Body of pancreas (tissue), 4 donors: ENCODE measurements around the gene ACTR1B. TPM values are rescaled to one million over a fixed set of nuclear protein-coding genes. Genes with fewer than 3 reads are reported as not detected.
"Not testable (repeated sequence)": the region's sequence is repeated elsewhere in the genome, so short reads cannot be mapped to it uniquely, and the experiment has no call there.

Source experiments
- ATAC-seq: fragments of 150-250 bp; one replicate; pipeline ENCODE4 v1.9.1; 2016
- DNase-seq, 4 donors: peaks; one replicate each; pipeline ENCODE4 v3.0.0-alpha.2; 2019
- H3K27ac ChIP-seq, 4 donors: fragments of 200-600 bp; sonication (generic); 1 replicate in 3 of 4; 2 replicates in 1 of 4; pipeline versions ENCODE4 v1.5.1 to v1.6.1; 2016 to 2019; ENCODE audit warnings: mild to moderate bottlenecking in 1 of 4, mixed read lengths in 1 of 4, moderate library complexity in 1 of 4
- H3K27me3 ChIP-seq, 2 donors: fragments of 200-600 bp; sonication (generic); one replicate each; pipeline ENCODE4 v1.6.0; 2016; ENCODE audit warnings: mild to moderate bottlenecking in 1 of 2
- H3K36me3 ChIP-seq, 2 donors: fragments of 200-600 bp; sonication (generic); replicated peaks in 1 of 2; 2 replicates each; pipeline ENCODE4 v1.5.1; 2016; ENCODE audit warnings: low read depth in 2 of 2; ENCODE audit not compliant: insufficient read depth in 1 of 2
- H3K4me1 ChIP-seq: fragments of 200-600 bp; sonication (generic); one replicate; pipeline ENCODE4 v1.6.0; 2016
- H3K4me3 ChIP-seq, 2 donors: fragments of 200-600 bp; sonication (generic); 1 replicate in 1 of 2; 2 replicates in 1 of 2; pipeline ENCODE4 v1.5.1; 2016 to 2019
- H3K9me3 ChIP-seq, 3 donors: fragments of 200-600 bp; sonication (generic); 1 replicate in 2 of 3; 2 replicates in 1 of 3; pipeline ENCODE4 v1.5.1; 2016
- CTCF ChIP-seq, 7 experiments: fragments of 450-650 bp in 4 of 7; fragments of 200-600 bp in 3 of 7; sonication (generic) in 3 of 7; IDR thresholded peaks; one replicate each; pipeline ENCODE4 v1.5.1; 2016 to 2019; ENCODE audit warnings: antibody characterized with exemption in 7 of 7
- POLR2A ChIP-seq, 3 donors: fragments of 450-650 bp; IDR thresholded peaks; one replicate each; pipeline ENCODE4 v1.6.1; 2016; ENCODE audit warnings: antibody characterized with exemption in 3 of 3, mild to moderate bottlenecking in 2 of 3
- WGBS, 2 donors: methylation state at CpG; one replicate each; pipeline ENCODE4 v1.1.5; 2017; 5-methylcytosine and 5-hydroxymethylcytosine counted together
- intact Hi-C: fragments of 100-400 bp; cut with DNase I; formaldehyde crosslinking; loops from one replicate; pipeline ENCODE4 v1.15.1; 2023
- total RNA-seq, 2 donors: library from RNA; depleted of rRNA; stranded (reverse); fragments of >200 nt; gene quantifications; one replicate each; pipeline ENCODE4 v1.1.0, GENCODE V29; 2016

The ACTR1B gene
- total RNA-seq, 2 donors from 2014 or later, result 57.6 to 74.2 TPM

- Histone ChIP-seq H3K9me3 (no peaks in the 10 kb centered on the region), H3K4me3 (no peak overlapping the region), H3K27me3 (no peaks in the 10 kb centered on the region), H3K4me1 (no peaks in the 10 kb centered on the region), H3K36me3 (no peaks in the 10 kb centered on the region), H3K27ac (no peak overlapping the region)
- no peak for TF ChIP-seq POLR2A (IDR thresholded peaks at IDR 0.05)
- ATAC-seq (no peak), DNase-seq (no peak)
- 85 to 86% methylated on average over 2 of the region's 2 CpGs for WGBS, 2 donors
- intact Hi-C loops, result no loop called here
Measured at GRCh38 chr2:97677480-97677879, 13.6 kb upstream of the ACTR1B start.

GRCh38 chr2:97676620-97677019 lies 12.8 kb upstream of the ACTR1B start:
- ATAC-seq (no peak), DNase-seq (no peak)
- Histone ChIP-seq H3K27ac (no peak overlapping the region), H3K36me3 (no peaks in the 10 kb centered on the region), H3K9me3 (no peaks in the 10 kb centered on the region), H3K27me3 (no peaks in the 10 kb centered on the region), H3K4me1 (no peaks in the 10 kb centered on the region), H3K4me3 (no peak overlapping the region)
- intact Hi-C loops, result no loop called here
- no peak for TF ChIP-seq CTCF (IDR thresholded peaks at IDR 0.05)
- no peak for TF ChIP-seq POLR2A (IDR thresholded peaks at IDR 0.05)
- 90 to 100% methylated on average over 1 of the region's 1 CpG for WGBS, 2 donors

GRCh38 chr2:97675430-97676113 lies 11.7 kb upstream of the ACTR1B start:
- no peak overlapping the region for H3K27ac ChIP-seq
- DNase-seq, result no peak
- H3K9me3 ChIP-seq, result no peaks in the 10 kb centered on the region
- no peaks in the 10 kb centered on the region for H3K4me1 ChIP-seq
- 61 to 67% methylated on average over 5 of the region's 5 CpGs for WGBS, 2 donors
- no peak for ATAC-seq
- H3K4me3 ChIP-seq, result no peak overlapping the region
- no peaks in the 10 kb centered on the region for H3K27me3 ChIP-seq
- TF ChIP-seq CTCF (IDR thresholded peaks at IDR 0.05) (no peak), POLR2A (IDR thresholded peaks at IDR 0.05) (no peak)
- intact Hi-C loops, result no loop called here
- H3K36me3 ChIP-seq, result no peaks in the 10 kb centered on the region

- Histone ChIP-seq H3K27me3 (no peaks in the 10 kb centered on the region), H3K4me1 (no peaks in the 10 kb centered on the region), H3K36me3 (no peaks in the 10 kb centered on the region), H3K4me3 (no peak overlapping the region), H3K9me3 (no peaks in the 10 kb centered on the region), H3K27ac (peak overlapping the region in 1 of 4 donors; percentile 41)
- intact Hi-C loops, result no loop called here
- peak; percentile 53 for ATAC-seq
- TF ChIP-seq CTCF (IDR thresholded peaks at IDR 0.05) (no peak), POLR2A (IDR thresholded peaks at IDR 0.05) (no peak)
- DNase-seq, result no peak
- 54 to 60% methylated on average over 8 of the region's 8 CpGs for WGBS, 2 donors
Measured at GRCh38 chr2:97673915-97674283, 10.1 kb upstream of the ACTR1B start.

GRCh38 chr2:97673182-97673914 lies 9.5 kb upstream of the ACTR1B start:
- Histone ChIP-seq H3K27ac (peak overlapping the region in 1 of 4 donors; percentile 41), H3K27me3 (no peaks in the 10 kb centered on the region), H3K36me3 (no peaks in the 10 kb centered on the region), H3K4me1 (no peaks in the 10 kb centered on the region), H3K9me3 (no peaks in the 10 kb centered on the region), H3K4me3 (no peak overlapping the region)
- ATAC-seq (no peak), DNase-seq (no peak)
- TF ChIP-seq CTCF (IDR thresholded peaks at IDR 0.05), result no peak
- TF ChIP-seq POLR2A (IDR thresholded peaks at IDR 0.05), result no peak
- WGBS, 2 donors, result 69 to 80% methylated on average over 9 of the region's 9 CpGs
- intact Hi-C loops, result no loop called here

- H3K27me3 ChIP-seq, H3K9me3 ChIP-seq, H3K4me3 ChIP-seq, DNase-seq, H3K27ac ChIP-seq, H3K4me1 ChIP-seq, intact Hi-C loops, H3K36me3 ChIP-seq, ATAC-seq: not testable (repeated sequence)
- 86 to 89% methylated on average over 4 of the region's 6 CpGs for WGBS, 2 donors
Measured at GRCh38 chr2:97672606-97673140, 8.8 kb upstream of the ACTR1B start.
